HCT116 (cell line): ENCODE results near the gene XYLT1. TPM values are rescaled to one million over a fixed set of nuclear protein-coding genes. Genes with fewer than 3 reads are reported as not detected.

Experiments
- ATAC-seq: fragments of 200-7000 bp; cut with Tn5 transposase; 2 replicates; pipeline ENCODE4 v1.9.1; 2020; ENCODE audit warnings: mild to moderate bottlenecking, moderate library complexity
- BruUV-seq: library from RNA; stranded (reverse); fragments of 400-500 nt; replicated peaks from 2 replicates; lab custom pipeline; 2021; lab: Mats Ljungman, UMichigan
- CTCF ChIA-PET: fragments of 300-600 bp; sonication (Branson Sonifier 250); formaldehyde crosslinking; loops from one replicate; lab custom pipeline; 2021; ENCODE audit warnings: antibody characterized with exemption; lab: Charles Lee
- POLR2A ChIA-PET: fragments of 300-600, 350-600 bp; sonication (Branson Sonifier 250); formaldehyde crosslinking; loops from one replicate; lab custom pipeline; 2021; ENCODE audit warnings: antibody characterized with exemption; lab: Charles Lee
- RAD21 ChIA-PET, 2 experiments: fragments of 300-600 bp; sonication (Branson Sonifier 250); formaldehyde crosslinking; loops; one replicate each; lab custom pipeline; 2023; ENCODE audit warnings: low total read pairs in 2 of 2; ENCODE audit not compliant: uncharacterized antibody in 2 of 2, unreplicated experiment in 2 of 2, low non-redundant PET in 1 of 2; lab: Charles Lee
- DNase-seq: peaks from one replicate; pipeline ENCODE4 v3.0.0-alpha.2; 2010; ENCODE audit warnings: low read depth, low spot score
- H2AFZ ChIP-seq: fragments of 200-600 bp; shearing (Covaris generic), sonication (generic); 2 replicates; pipeline ENCODE4 v1.6.1; 2017; ENCODE audit warnings: low read depth, mixed run types, mixed read lengths, antibody characterized with exemption, low read length; ENCODE audit not compliant: poor library complexity, severe bottlenecking
- H3K27ac ChIP-seq: 2 replicates; pipeline ENCODE4 v1.5.1; 2012; ENCODE audit warnings: low read depth, low read length
- H3K27me3 ChIP-seq: fragments of 200-600 bp; sonication (generic); 2 replicates; pipeline ENCODE4 v1.6.1; 2016; ENCODE audit warnings: mixed run types, low read length, mixed read lengths; ENCODE audit not compliant: insufficient read depth
- H3K36me3 ChIP-seq, 2 experiments: fragments of 200-500 bp in 1 of 2; fragments of 200-600 bp in 1 of 2; sonication (Bioruptor generic) in 1 of 2; sonication (generic) in 1 of 2; 2 replicates each; pipeline versions ENCODE4 v1.5.1 to v1.6.1; 2014 to 2016; ENCODE audit warnings: low read length in 2 of 2, inconsistent platforms in 1 of 2, mixed read lengths in 1 of 2, mixed run types in 1 of 2; ENCODE audit not compliant: insufficient read depth in 2 of 2, control insufficient read depth in 1 of 2
- H3K4me1 ChIP-seq, 2 experiments: fragments of 200-600 bp in 1 of 2; sonication (generic) in 1 of 2; 2 replicates each; pipeline versions ENCODE4 v1.5.1 to v1.6.1; 2012 to 2017; ENCODE audit warnings: low read length in 2 of 2, inconsistent platforms in 1 of 2, mild to moderate bottlenecking in 1 of 2, mixed read lengths in 1 of 2, mixed run types in 1 of 2, moderate library complexity in 1 of 2; ENCODE audit not compliant: insufficient read depth in 2 of 2, control insufficient read depth in 1 of 2
- H3K4me2 ChIP-seq: fragments of 200-600 bp; sonication (generic); 2 replicates; pipeline ENCODE4 v1.6.1; 2017; ENCODE audit warnings: mixed run types, low read length, mixed read lengths
- H3K4me3 ChIP-seq, 2 experiments: fragments of 200-600 bp in 1 of 2; sonication (generic) in 1 of 2; replicated peaks in 1 of 2; 2 replicates each; pipeline ENCODE4 v1.5.1; 2011 to 2016; ENCODE audit warnings: low read length in 2 of 2, control low read depth in 1 of 2, low read depth in 1 of 2, mild to moderate bottlenecking in 1 of 2, mixed read lengths in 1 of 2, mixed run types in 1 of 2
- H3K79me2 ChIP-seq: fragments of 200-600 bp; sonication (generic); 2 replicates; pipeline ENCODE4 v1.6.1; 2017; ENCODE audit warnings: mild to moderate bottlenecking, mixed run types, low read length, moderate library complexity, mixed read lengths; ENCODE audit not compliant: insufficient read depth
- H3K9ac ChIP-seq: fragments of 200-600 bp; sonication (generic); 2 replicates; pipeline ENCODE4 v1.6.1; 2016; ENCODE audit warnings: low read length, mixed read lengths
- H3K9me2 ChIP-seq: fragments of 200-600 bp; sonication (generic), shearing (Covaris generic); 2 replicates; pipeline ENCODE4 v1.6.1; 2017; ENCODE audit warnings: mixed run types, mild to moderate bottlenecking, moderate library complexity; ENCODE audit not compliant: insufficient read depth
- H3K9me3 ChIP-seq, 2 experiments: fragments of 200-500 bp in 1 of 2; fragments of 200-600 bp in 1 of 2; sonication (Bioruptor generic) in 1 of 2; sonication (generic) in 1 of 2; 2 replicates each; pipeline ENCODE4 v1.6.1; 2014 to 2017; ENCODE audit warnings: low read length in 2 of 2, mixed read lengths in 2 of 2, inconsistent platforms in 1 of 2, low read depth in 1 of 2, mild to moderate bottlenecking in 1 of 2, mixed run types in 1 of 2, moderate library complexity in 1 of 2; ENCODE audit not compliant: control insufficient read depth in 1 of 2, insufficient read depth in 1 of 2
- H4K20me1 ChIP-seq: fragments of 200-600 bp; sonication (generic), shearing (Covaris generic); 2 replicates; pipeline ENCODE4 v1.6.1; 2017; ENCODE audit warnings: mixed run types, mild to moderate bottlenecking, moderate library complexity; ENCODE audit not compliant: insufficient read depth
- CBX3 ChIP-seq: IDR thresholded peaks from 2 replicates; pipeline ENCODE4 v1.6.1; 2012; ENCODE audit warnings: low read depth
- EGR1 ChIP-seq: IDR thresholded peaks from 2 replicates; pipeline ENCODE4 v1.6.1; 2012; ENCODE audit warnings: low read depth
- ELF1 ChIP-seq: IDR thresholded peaks from 2 replicates; pipeline ENCODE4 v1.6.1; 2012; ENCODE audit warnings: low read depth, borderline replicate concordance
- EZH2 ChIP-seq: fragments of 200-600 bp; sonication (generic); IDR thresholded peaks from 2 replicates; pipeline ENCODE4 v1.6.1; 2017; ENCODE audit warnings: antibody characterized with exemption, mixed run types
- POLR2AphosphoS5 ChIP-seq: IDR thresholded peaks from 2 replicates; pipeline ENCODE4 v1.6.1; 2011; ENCODE audit warnings: mild to moderate bottlenecking, low read depth, low read length, moderate library complexity
- SIN3A ChIP-seq: IDR thresholded peaks from 2 replicates; pipeline ENCODE4 v1.6.1; 2012; ENCODE audit warnings: low read depth
- SRF ChIP-seq: IDR thresholded peaks from 2 replicates; pipeline ENCODE4 v1.6.1; 2012; ENCODE audit warnings: low read depth
- ZFX ChIP-seq: fragments of 450-650 bp; IDR thresholded peaks from 2 replicates; pipeline ENCODE4 v1.6.1; 2017
- intact Hi-C: fragments of 100-400 bp; cut with micrococcal nuclease; formaldehyde crosslinking; loops from 2 replicates; pipeline ENCODE4 v1.10.0; 2022
- total RNA-seq: library from RNA; stranded (reverse); gene quantifications from one replicate; pipeline ENCODE4 v1.2.1, GENCODE V29; 2021; ENCODE audit not compliant: unreplicated experiment
- TF ChIP-seq, protein P1 (sequence below), 3 experiments: fragments of 200-600 bp in 1 of 3; sonication (generic) in 1 of 3; IDR thresholded peaks in 2 of 3; conservative IDR thresholded peaks in 1 of 3; 2 replicates each; pipeline ENCODE4 v1.5.1; 2012 to 2017; ENCODE audit warnings: low read depth in 2 of 3, low read length in 2 of 3, antibody characterized with exemption in 1 of 3, borderline replicate concordance in 1 of 3, control low read depth in 1 of 3, mild to moderate bottlenecking in 1 of 3, mixed read lengths in 1 of 3, mixed run types in 1 of 3, moderate library complexity in 1 of 3; ENCODE audit not compliant: insufficient read depth in 1 of 3
- TF ChIP-seq, protein P2 (sequence below): IDR thresholded peaks from 2 replicates; pipeline ENCODE4 v1.6.1; 2011; ENCODE audit warnings: mild to moderate bottlenecking, low read length, moderate library complexity; ENCODE audit not compliant: insufficient replicate concordance; ENCODE audit errors: extremely low read depth
- TF ChIP-seq, protein P3 (sequence below): IDR thresholded peaks from 2 replicates; pipeline ENCODE4 v1.6.1; 2012

The XYLT1 gene
- total RNA-seq, 1 experiment from 2014 or later, result 4.5 TPM

DNA sequence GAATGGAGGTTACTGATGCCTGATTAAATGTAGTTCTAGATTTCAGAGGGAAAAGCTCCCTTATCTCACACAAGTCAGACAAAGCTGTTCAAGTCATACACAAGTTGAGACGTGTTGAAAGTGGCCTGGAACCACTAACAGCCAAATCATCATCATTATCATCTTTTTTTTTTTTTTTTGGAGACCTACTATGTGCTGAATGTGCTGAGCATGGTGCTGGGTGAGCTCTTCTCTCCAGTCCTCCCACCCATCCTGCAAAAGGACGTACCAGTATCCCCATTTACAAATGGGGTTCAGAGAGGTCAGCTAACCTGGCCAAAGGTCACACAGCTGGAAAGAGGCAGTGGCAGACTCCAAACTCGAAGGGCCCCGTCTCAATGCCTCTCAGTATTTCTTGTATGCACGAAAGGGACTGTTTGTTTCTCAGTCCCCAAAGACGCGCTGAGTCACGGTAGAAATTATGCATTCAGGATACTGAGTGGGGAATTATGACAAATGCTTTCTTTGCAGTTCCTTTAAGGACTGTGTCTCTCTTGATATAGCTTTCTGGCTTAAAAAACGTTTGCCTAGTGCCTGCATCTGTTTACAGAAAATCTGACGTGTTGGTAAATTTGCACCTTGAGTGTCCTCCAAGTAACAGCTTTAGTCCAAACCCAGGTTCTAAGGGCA lies 235.5 kb downstream of the XYLT1 start:
- H3K4me3 ChIP-seq, result no peak overlapping the region
- ChIA-PET RAD21 (no interaction called here), CTCF (interaction anchor here (0.7 kb wide), 1 partner anchor 304 kb away, joined by 3 read pairs; no protein-coding TSS in a partner anchor), POLR2A (no interaction called here)
- no TSS peak for BruUV-seq
- H3K9ac ChIP-seq, result no peak overlapping the region
- H4K20me1 ChIP-seq, result no peaks in the 10 kb centered on the region
- H3K4me2 ChIP-seq, result no peak overlapping the region
- ATAC-seq (no peak), DNase-seq (no peak)
- H3K9me2 ChIP-seq, result no peaks in the 10 kb centered on the region
- no peaks in the 10 kb centered on the region for H3K9me3 ChIP-seq
- H2AFZ ChIP-seq, result no peak overlapping the region
- H3K27me3 ChIP-seq, result no peaks in the 10 kb centered on the region
- TF ChIP-seq ELF1 (no peak), CBX3 (no peak), POLR2AphosphoS5 (no peak)
- TF ChIP-seq, protein P1, sequence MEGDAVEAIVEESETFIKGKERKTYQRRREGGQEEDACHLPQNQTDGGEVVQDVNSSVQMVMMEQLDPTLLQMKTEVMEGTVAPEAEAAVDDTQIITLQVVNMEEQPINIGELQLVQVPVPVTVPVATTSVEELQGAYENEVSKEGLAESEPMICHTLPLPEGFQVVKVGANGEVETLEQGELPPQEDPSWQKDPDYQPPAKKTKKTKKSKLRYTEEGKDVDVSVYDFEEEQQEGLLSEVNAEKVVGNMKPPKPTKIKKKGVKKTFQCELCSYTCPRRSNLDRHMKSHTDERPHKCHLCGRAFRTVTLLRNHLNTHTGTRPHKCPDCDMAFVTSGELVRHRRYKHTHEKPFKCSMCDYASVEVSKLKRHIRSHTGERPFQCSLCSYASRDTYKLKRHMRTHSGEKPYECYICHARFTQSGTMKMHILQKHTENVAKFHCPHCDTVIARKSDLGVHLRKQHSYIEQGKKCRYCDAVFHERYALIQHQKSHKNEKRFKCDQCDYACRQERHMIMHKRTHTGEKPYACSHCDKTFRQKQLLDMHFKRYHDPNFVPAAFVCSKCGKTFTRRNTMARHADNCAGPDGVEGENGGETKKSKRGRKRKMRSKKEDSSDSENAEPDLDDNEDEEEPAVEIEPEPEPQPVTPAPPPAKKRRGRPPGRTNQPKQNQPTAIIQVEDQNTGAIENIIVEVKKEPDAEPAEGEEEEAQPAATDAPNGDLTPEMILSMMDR (IDR thresholded peaks at IDR 0.05 in 2 of 3, conservative IDR thresholded peaks at IDR 0.05 in 1 of 3; ENCODE audit: borderline replicate concordance in 1 of 3, insufficient read depth in 1 of 3, low read depth in 2 of 3, low read length in 2 of 3), result no peak
- no peaks in the 10 kb centered on the region for H3K4me1 ChIP-seq
- H3K36me3 ChIP-seq, result no peaks in the 10 kb centered on the region
- intact Hi-C loops, result no loop called here
- H3K79me2 ChIP-seq, result no peaks in the 10 kb centered on the region
- no peak overlapping the region for H3K27ac ChIP-seq

DNA sequence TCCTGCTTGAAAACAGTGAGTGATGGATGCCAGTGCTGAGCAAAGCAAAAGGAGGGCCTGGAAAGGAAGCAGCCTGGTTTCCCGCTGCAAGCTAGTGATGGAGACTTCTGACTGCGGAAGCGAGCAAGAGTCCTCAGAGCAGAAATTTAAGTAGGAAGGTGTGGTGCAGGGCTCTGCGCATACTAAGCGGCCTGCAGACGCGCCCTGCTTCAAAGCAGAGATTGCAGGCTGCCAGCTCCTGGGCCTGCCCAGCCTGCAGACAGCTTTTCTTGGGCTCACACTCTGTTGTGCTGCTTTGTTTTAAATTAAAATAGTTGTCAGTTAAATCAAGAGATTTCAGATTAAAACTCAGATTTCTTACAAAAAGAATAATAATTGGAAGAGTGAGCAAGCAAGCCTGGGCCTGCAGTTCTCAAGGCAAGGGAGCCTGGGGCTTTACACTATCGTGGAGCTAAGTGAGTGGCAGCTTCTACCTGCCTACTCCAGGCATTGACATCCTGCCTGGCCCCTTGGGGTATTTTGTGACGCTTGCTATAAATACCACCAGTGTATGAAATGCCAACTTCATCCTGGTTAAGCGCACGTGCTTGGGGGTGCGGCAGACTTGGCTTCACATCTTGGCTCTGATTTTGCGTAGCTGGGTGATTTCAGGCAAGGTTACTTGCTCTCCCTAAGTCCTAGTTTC lies 237.3 kb downstream of the XYLT1 start:
- Histone ChIP-seq H3K9ac (no peak overlapping the region), H3K36me3 (no peaks in the 10 kb centered on the region), H3K4me3 (no peak overlapping the region), H4K20me1 (no peaks in the 10 kb centered on the region), H3K27me3 (no peaks in the 10 kb centered on the region), H2AFZ (no peak overlapping the region), H3K9me3 (no peaks in the 10 kb centered on the region), H3K4me1 (no peaks in the 10 kb centered on the region), H3K79me2 (no peaks in the 10 kb centered on the region), H3K4me2 (no peak overlapping the region), H3K9me2 (no peaks in the 10 kb centered on the region), H3K27ac (no peak overlapping the region)
- ChIA-PET CTCF (no interaction called here), RAD21 (no interaction called here), POLR2A (no interaction called here)
- TF ChIP-seq POLR2AphosphoS5 (no peak), ZFX (no peak), SRF (no peak), CBX3 (no peak), EZH2 (no peak), SIN3A (no peak), EGR1 (no peak)
- TF ChIP-seq, protein P2, sequence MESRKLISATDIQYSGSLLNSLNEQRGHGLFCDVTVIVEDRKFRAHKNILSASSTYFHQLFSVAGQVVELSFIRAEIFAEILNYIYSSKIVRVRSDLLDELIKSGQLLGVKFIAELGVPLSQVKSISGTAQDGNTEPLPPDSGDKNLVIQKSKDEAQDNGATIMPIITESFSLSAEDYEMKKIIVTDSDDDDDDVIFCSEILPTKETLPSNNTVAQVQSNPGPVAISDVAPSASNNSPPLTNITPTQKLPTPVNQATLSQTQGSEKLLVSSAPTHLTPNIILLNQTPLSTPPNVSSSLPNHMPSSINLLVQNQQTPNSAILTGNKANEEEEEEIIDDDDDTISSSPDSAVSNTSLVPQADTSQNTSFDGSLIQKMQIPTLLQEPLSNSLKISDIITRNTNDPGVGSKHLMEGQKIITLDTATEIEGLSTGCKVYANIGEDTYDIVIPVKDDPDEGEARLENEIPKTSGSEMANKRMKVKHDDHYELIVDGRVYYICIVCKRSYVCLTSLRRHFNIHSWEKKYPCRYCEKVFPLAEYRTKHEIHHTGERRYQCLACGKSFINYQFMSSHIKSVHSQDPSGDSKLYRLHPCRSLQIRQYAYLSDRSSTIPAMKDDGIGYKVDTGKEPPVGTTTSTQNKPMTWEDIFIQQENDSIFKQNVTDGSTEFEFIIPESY, result no peak
- TF ChIP-seq, protein P3, sequence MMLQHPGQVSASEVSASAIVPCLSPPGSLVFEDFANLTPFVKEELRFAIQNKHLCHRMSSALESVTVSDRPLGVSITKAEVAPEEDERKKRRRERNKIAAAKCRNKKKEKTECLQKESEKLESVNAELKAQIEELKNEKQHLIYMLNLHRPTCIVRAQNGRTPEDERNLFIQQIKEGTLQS, result no peak
- TF ChIP-seq, protein P1 (IDR thresholded peaks at IDR 0.05 in 2 of 3, conservative IDR thresholded peaks at IDR 0.05 in 1 of 3; ENCODE audit: borderline replicate concordance in 1 of 3, insufficient read depth in 1 of 3, low read depth in 2 of 3, low read length in 2 of 3), result no peak
- BruUV-seq, result no TSS peak
- ATAC-seq (no peak), DNase-seq (no peak)
- intact Hi-C loops, result no loop called here
